Urinary bladder (tissue), 4 donors: ENCODE measurements around the gene PAK4. TPM values are rescaled to one million over a fixed set of nuclear protein-coding genes. Genes with fewer than 3 reads are reported as not detected.

Source experiments
- DNase-seq: peaks from one replicate; pipeline ENCODE4 v3.0.0-alpha.2; 2015; ENCODE audit errors: extremely low spot score
- H3K27ac ChIP-seq: one replicate; pipeline ENCODE4 v1.5.1; 2013; ENCODE audit warnings: low read depth, mild to moderate bottlenecking, moderate library complexity
- H3K36me3 ChIP-seq: one replicate; pipeline ENCODE4 v1.6.1; 2013; ENCODE audit warnings: mild to moderate bottlenecking, moderate library complexity; ENCODE audit not compliant: insufficient read depth
- H3K4me1 ChIP-seq: one replicate; pipeline ENCODE4 v1.6.1; 2013; ENCODE audit warnings: mild to moderate bottlenecking, moderate library complexity; ENCODE audit not compliant: insufficient read depth
- H3K4me3 ChIP-seq: one replicate; pipeline ENCODE4 v1.5.1; 2013; ENCODE audit warnings: low read depth, low read length
- WGBS: extraction: QIAGEN DNeasy Blood & Tissue Kit; methylation state at CpG from one replicate; pipeline ENCODE4 v1.1.7; 2013; 5-methylcytosine and 5-hydroxymethylcytosine counted together
- polyA plus RNA-seq: library from polyadenylated mRNA; stranded (reverse); fragments of 200-250 nt; gene quantifications from one replicate; pipeline ENCODE4 v1.2.3, GENCODE V29; 2013
- total RNA-seq: library from RNA; depleted of rRNA; stranded (reverse); fragments of >200 nt; gene quantifications from one replicate; pipeline ENCODE4 v1.2.3, GENCODE V29; 2014
- donor health status: healthy with polysubstance abuse.
- donor health status: healthy.

Gene PAK4
- total and polyA plus RNA-seq, 2 donors, result 7.8 to 33.1 TPM

DNA sequence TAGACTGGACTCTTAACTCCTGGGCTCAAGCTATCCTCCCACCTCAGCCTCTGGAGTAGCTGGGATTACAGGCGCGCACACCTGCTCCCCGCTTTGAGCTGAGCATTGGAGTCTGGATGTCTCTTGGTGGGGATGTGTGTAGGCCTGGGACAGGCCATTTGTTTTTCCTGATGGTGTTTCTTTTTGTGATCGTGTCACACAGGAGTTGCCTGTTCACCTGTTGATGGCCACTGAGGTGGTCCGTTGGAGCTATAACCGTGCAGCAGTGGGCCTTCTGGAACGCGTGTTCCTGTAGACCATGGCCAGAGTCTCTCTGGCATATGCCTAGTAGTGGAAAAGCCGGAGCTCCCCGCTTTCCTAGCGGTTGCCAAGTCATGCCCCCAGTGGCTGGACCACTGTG, 3.5 kb downstream of the PAK4 start:
- H3K36me3 ChIP-seq, result no peaks in the 10 kb centered on the region
- no peak overlapping the region for H3K4me3 ChIP-seq
- WGBS, result 88% methylated on average over 11 of the region's 11 CpGs
- DNase-seq, result no peak
- H3K4me1 ChIP-seq, result no peaks in the 10 kb centered on the region
- no peak overlapping the region for H3K27ac ChIP-seq

DNA sequence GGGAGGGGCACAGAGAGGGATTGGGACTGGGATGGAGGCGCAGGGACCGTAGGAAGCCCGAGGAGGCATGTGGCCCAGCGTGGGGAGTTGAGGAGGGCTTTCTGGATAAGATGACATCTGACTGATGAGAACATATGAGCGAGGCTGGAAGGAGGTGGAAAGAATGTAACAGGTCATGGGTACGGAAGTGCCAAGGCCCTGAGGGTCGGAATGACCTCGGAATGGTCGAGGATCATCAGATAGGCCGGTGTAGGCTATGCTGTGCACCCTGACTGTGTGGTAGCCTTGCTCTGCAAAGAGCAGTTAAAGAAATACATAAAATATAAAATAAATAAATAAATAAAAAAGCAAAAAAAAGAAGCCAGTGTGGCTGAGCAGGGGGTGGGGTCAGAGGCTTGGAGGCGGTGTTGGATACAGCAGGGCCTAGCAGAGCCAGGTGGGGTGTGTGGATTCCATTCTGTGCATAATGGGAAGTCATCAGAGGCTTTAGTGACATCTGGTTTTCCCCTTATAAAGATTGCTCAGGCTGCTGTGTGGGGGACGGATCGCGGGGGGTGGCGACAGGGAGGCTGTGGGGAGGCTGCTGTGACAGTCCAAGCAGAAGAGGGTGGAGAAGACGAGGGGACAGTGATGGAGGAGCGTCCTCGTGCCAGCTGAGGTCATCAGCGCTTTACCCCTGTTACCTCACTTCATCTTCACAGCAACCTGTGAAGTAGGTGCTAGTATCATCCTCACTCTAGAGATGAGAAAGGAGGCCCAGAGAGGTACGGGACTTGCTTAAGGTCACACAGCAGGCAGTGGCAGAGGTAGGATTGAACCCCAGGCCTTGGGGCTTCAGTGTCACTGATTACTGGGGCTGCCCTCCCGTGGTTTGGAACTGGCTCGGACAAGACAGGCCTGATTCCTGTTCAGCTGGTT, 5.0 kb downstream of the PAK4 start:
- DNase-seq, result no peak
- Histone ChIP-seq H3K4me3 (no peak overlapping the region), H3K4me1 (no peaks in the 10 kb centered on the region), H3K36me3 (no peaks in the 10 kb centered on the region), H3K27ac (no peak overlapping the region)
- WGBS, result 78% methylated on average over 22 of the region's 22 CpGs

DNA sequence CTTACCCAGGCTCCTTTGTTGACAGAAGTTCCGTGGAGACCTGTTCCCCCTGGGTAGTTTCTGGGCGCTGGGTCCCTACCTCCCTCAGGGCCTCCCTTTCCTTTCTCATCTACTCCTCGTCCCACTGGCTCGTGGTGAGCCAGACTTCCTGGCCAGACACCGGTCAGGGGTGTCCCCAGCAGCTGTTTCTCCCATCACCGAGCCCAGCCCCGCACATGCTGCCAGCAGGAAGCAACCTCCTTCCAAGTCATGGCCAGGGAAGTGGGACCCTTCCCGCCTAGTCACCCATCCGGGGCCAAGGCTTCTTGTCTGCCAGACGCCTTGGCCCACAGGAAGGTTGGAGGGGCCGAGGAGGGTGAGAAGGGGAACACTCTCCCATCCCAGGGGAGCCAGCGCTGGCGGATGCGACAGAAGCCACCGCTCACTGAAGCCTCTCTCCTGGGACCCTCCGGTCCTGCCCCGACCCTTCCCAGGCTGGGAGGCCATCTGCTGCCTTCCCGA, 5.7 kb downstream of the PAK4 start:
- Histone ChIP-seq H3K4me1 (no peaks in the 10 kb centered on the region), H3K36me3 (no peaks in the 10 kb centered on the region), H3K4me3 (no peak overlapping the region), H3K27ac (peak overlapping the region; percentile 64)
- WGBS, result 43% methylated on average over 18 of the region's 18 CpGs
- DNase-seq, result no peak

DNA sequence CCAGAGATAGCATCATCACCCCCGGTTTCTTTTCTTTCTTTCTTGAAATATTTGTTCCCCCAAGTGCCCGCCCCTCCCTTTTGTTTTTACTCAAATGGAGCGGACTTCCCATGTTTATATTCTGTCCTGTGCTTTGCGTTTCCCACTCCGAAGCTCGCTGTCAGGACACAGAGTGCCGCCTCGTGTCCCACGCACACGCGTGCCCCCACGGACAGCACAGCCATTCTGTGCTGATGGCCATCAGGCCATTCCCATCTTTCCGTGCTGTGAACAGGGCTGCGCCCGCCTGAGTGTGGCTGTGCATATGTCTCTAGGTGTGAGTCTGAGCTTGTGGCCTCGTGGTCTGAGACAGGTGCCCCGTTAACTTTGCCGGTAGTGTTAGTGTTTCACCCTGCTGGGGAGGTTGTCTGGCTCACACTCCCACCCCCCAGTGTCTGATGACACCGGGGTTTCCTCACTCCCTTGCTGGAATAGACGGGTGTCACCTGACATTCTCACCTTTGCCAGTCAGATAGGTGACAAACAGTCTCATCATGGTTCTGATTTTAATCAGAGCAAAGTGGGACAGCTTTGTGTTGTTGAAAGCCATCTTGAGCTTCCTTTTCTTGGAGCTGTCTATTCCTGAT, 6.9 kb downstream of the PAK4 start:
- 62% methylated on average over 20 of the region's 20 CpGs for WGBS
- no peaks in the 10 kb centered on the region for H3K36me3 ChIP-seq
- no peak overlapping the region for H3K27ac ChIP-seq
- no peaks in the 10 kb centered on the region for H3K4me1 ChIP-seq
- no peak for DNase-seq
- H3K4me3 ChIP-seq, result no peak overlapping the region

GRCh38 chr19:39133431-39134270, 8.1 kb downstream of the PAK4 start:
- WGBS, result 46% methylated on average over 23 of the region's 23 CpGs
- H3K36me3 ChIP-seq, result no peaks in the 10 kb centered on the region
- H3K27ac ChIP-seq, result no peak overlapping the region
- no peak for DNase-seq
- H3K4me1 ChIP-seq, result no peaks in the 10 kb centered on the region
- no peak overlapping the region for H3K4me3 ChIP-seq

DNA sequence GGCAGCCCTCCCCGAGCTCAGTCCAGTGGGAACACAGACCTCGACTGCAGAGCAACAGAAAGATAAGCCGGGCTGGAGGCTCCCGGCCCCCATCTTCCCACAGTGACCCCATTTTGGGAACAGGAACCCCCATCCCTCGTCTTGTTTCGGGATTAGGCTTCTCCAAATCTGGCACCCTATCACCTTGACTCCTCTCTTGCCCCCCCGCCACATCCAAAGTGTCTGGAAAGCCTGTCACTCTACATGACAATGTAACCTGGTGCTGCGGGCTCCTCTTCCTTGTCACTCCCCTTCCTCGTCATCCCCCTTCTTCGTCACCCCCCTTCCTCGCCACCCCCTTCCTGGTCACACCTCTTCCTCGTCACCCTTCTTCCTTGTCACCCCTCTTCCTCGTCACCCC, 10.1 kb downstream of the PAK4 start:
- H3K4me1 ChIP-seq, result no peaks in the 10 kb centered on the region
- 88% methylated on average over 13 of the region's 13 CpGs for WGBS
- DNase-seq, result no peak

DNA sequence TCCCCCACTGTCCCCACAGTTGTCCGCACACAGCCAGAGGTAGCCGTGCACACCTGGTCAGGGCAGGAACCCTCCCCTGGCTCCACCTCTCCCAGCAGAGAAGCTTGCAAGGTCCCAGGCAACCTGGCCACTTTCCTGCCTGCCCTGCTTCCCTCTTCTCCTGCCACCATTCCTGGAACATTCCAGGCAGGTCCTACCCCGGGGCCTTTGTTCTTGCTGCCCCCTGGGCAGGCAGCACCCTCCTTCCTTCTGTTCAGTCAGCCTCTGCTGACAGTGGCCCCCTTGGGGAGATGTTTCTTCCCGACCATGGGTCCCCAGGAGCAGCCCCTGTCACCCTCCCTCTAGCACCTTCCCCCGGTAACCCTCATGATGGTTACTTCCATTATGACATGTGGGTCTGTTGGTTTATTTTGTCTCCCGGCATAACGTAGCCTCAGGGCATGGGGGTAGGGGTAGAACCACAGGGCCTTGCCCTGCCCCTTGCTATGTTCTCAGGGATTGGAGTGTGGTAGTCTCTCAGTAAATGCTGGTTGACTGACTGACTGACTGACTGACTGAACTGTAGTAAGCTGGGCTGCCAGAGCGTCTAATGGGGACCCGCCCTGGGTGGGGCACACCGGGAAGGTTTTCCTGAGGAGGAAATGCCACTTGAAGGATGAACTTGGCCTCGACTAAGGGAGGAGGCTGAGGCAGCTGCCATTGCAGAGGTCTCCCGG, 10.8 kb downstream of the PAK4 start:
- Histone ChIP-seq H3K36me3 (no peaks in the 10 kb centered on the region), H3K4me3 (no peak overlapping the region), H3K27ac (no peak overlapping the region), H3K4me1 (no peaks in the 10 kb centered on the region)
- DNase-seq, result no peak
- 74% methylated on average over 12 of the region's 12 CpGs for WGBS

More for the DNA sequence above, 10.1 kb downstream of the PAK4 start:
- H3K4me3 ChIP-seq, result no peak overlapping the region
- no peak overlapping the region for H3K27ac ChIP-seq
- no peaks in the 10 kb centered on the region for H3K36me3 ChIP-seq

GRCh38 chr19:39137131-39137530, 11.5 kb downstream of the PAK4 start:
- 81% methylated on average over 12 of the region's 12 CpGs for WGBS
- no peak overlapping the region for H3K27ac ChIP-seq
- no peaks in the 10 kb centered on the region for H3K4me1 ChIP-seq
- DNase-seq, result no peak
- H3K4me3 ChIP-seq, result no peak overlapping the region
- no peaks in the 10 kb centered on the region for H3K36me3 ChIP-seq

GRCh38 chr19:39138221-39139211, 12.9 kb downstream of the PAK4 start:
- WGBS, result 87% methylated on average over 20 of the region's 20 CpGs
- Histone ChIP-seq H3K36me3 (no peaks in the 10 kb centered on the region), H3K4me1 (no peaks in the 10 kb centered on the region), H3K27ac (no peak overlapping the region), H3K4me3 (no peak overlapping the region)
- DNase-seq, result no peak

DNA sequence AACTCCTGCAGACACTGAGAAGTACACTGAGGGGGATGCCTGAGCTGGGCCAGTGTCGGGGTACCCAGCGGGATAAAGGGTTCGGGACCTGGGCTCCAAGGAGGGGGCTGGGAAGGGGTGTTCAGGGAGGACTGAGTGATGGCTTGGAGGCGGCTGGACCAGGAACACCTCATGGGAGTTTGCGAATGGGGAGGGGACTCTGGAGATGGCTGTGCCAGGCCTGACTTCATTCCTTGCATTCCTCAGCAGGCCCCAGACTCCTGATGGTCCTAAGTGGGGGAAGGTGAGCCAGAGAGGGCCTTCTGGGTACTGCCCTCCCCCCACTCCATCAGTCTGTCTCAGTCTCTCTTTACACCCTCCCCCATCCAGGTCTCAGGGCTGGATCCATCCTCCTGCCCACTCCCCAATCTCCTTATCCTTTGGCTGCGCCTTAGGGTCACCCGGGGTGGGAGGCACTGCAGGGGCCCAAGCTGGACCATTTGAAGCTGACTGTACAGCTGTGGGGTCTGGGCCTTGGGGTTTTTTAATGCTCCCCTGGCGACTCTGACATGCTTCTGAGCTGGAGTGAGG, 13.8 kb downstream of the PAK4 start:
- 53% methylated on average over 8 of the region's 8 CpGs for WGBS
- H3K36me3 ChIP-seq, result no peaks in the 10 kb centered on the region
- H3K4me1 ChIP-seq, result no peaks in the 10 kb centered on the region
- DNase-seq, result no peak
- no peak overlapping the region for H3K4me3 ChIP-seq
- H3K27ac ChIP-seq, result no peak overlapping the region

DNA sequence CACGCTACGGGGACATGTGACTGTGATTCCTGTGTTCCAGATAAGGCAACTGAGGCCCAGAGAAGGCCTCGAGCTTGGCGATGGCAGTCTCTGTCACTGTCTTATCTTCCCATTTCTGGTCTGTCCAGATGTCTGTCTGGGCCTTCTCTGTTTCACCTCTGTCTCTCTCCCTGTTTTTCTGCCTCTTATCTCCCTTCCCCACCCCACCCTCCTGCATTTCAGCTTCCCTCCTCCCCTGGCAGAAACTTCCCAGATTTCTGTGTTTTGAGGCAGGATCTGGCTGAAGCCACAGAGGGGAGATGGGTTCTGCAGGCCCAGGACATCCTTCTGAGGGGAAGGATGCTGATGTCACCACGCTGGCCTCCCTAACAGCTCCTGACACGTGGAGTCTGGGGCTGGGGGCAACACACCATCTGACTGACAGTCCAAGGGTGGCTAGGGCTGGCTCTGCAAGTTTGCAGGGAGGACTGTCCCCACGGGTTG, 14.4 kb downstream of the PAK4 start:
- Histone ChIP-seq H3K4me1 (no peaks in the 10 kb centered on the region), H3K36me3 (no peaks in the 10 kb centered on the region), H3K4me3 (no peak overlapping the region), H3K27ac (no peak overlapping the region)
- WGBS, result 24% methylated on average over 7 of the region's 7 CpGs
- DNase-seq, result no peak

DNA sequence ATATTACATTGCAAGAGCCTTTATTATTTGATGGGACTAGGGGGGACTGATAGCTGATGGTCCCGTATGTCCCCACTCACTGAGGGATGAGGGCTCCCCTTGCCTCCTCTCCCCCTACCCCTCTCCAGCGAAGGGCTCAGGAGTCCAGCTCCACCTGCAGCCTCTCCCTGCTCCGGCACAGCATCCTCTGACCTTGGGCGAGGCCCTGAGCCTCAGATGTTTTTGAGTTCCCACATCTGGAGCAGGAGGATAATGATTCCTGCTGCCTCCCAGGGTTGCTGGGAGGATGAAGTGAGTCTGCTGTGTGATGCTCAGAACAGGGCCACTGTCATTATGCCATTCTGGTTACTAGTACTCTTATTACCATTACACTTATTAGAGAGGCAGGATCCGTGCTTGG, 15.0 kb downstream of the PAK4 start:
- Histone ChIP-seq H3K4me1 (peaks cover 3% of the 10 kb centered on the region), H3K36me3 (no peaks in the 10 kb centered on the region), H3K4me3 (no peak overlapping the region), H3K27ac (no peak overlapping the region)
- 82% methylated on average over 5 of the region's 5 CpGs for WGBS
- no peak for DNase-seq
